LHCN-M2 (cell line): ENCODE measurements around the gene RBPJ. TPM values are rescaled to one million over a fixed set of nuclear protein-coding genes. Genes with fewer than 3 reads are reported as not detected.
A peak's percentile ranks its signal among the peaks of the same experiment; 100 is the strongest.
"Not testable (repeated sequence)": the region's sequence is repeated elsewhere in the genome, so short reads cannot be mapped to it uniquely, and the experiment has no call there.

Experiments
- DNase-seq: peaks from one replicate; pipeline ENCODE4 v3.0.0-alpha.2; 2012; ENCODE audit warnings: low read depth
- total RNA-seq: library from RNA; depleted of rRNA; stranded (reverse); fragments of >200 nt; gene quantifications from 2 replicates; pipeline ENCODE4 v1.2.3, GENCODE V29; 2014

Gene RBPJ
- total RNA-seq, 1 experiment from 2014 or later, result 133 TPM

DNA sequence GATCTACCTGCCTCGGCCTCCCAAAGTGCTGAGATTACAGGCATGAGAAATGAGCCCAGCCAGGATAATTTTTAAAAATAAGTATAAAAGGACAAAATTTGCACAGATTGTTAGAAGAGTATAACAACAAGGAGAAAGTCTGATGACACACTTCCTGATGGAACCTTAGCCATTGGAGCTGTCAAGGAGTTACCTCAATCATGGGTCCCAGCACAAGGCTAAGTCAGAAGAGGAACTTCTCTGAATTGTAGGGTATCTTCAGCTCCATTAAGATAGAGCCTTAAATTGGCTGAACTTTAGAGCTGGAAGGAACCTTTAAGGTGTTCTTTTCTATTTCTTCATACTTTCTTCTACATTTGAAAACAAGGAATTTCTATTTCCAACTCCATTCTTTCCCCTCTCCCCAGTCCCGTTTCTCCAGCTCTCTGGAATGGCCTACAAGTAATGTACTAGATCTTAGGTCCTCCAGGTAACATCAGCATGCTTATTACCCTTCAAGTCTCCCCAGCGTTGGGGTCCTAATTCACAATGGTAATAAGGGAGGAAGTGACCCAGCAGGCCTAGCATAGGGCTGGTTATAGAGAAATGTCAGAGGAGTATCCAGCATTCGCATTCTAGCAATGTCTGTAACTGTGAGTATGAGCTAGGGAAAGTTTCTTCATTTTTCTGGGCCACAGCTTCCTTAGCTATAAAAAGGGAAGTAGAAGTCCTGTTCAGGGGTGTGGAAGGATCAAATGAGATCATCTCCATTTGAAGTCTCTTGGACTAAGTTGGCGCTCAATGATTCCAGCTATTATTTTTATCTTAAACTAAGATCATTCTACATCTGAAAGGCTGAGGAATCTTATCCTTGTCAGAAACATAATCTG is 18.5 kb upstream of the RBPJ start:
- no peak for DNase-seq

DNA sequence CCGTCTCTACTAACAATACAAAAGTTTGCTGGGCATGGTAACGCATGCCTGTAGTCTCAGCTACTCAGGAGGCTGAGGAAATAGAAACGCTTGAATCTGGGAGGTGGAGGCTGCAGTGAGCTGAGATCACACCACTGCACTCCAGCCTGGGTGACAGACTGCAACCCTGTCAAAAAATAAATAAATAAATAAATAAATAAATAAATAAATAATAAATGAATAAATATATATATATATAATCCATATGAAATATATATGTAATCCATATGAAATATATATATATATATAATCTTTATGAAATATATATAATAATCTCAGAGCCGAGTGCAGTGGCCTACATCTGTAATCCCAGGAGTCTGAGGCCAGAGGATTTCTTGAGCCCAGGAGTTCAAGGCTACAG is 17.8 kb upstream of the RBPJ start:
- no peak for DNase-seq

DNA sequence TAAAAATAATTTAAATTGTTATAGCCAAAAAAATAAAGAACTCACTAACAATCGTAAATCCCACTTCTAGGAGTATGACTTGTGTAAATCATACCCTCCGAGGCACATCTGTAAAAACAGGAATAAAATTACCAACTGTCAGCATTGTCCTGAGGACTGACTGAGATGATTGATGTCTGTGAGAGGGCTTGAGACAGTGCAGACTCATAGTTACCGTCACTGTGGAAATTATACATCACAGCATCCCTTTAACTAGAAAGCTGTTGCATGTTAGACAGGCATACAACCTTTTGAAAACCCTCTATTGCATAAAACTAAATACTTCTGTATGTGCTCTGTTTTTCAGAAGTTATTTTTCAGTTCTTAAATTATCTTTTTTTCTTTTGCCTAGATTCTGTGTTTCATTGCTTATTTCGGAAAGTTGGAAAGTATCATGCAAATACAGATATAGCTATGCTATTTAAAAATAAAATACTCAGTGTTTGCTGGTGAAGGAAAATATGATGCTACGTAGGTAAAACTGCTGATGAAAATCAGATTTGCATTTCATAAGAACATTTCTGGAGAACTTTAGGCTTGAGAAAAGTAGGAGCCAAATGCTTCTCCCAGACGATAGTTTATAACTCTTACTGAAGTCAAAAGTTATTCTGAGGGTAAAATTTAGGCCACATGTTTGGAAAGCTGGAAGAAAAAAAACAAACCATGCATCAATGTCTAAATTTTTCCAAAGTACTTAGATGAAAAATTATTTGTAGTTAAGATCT is 13.6 kb upstream of the RBPJ start:
- no peak for DNase-seq

DNA sequence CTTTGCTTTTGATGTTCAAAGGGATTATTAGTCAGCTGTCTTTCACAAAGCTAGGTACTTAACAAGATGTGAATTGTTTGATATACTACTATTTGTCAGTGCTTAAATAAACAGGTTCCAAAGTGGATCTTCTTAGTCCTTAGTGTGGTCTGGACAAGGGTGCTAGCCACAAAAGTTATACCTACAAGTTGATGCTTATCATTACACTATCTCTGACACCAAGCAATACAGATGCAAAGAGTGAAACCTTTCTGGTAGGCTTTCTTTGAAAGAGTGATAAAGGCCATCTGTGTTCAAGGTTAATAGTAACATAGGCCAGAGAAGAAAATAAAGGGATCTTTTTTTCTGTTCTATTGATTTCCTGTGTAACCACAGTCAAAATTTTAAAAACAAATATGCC is 12.2 kb upstream of the RBPJ start:
- DNase-seq, result no peak

DNA sequence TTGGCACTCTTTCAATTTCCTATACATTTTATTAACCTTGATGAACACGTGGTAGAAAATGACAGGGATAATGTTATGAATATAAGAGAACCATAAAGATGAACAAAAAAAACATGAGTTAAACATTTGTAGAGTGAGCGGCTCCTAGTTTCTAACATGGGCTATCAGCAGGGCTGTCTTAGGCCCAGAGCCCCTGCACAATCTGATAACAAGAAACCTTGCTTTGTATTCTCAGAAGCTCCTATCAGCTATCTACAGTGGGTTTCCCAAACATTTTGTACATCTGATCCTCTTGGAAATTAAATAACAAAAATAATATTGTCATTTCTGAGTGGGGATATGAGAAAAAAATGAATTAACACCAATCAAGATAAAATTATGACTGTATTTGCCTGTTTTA is 10.6 kb upstream of the RBPJ start:
- no peak for DNase-seq

DNA sequence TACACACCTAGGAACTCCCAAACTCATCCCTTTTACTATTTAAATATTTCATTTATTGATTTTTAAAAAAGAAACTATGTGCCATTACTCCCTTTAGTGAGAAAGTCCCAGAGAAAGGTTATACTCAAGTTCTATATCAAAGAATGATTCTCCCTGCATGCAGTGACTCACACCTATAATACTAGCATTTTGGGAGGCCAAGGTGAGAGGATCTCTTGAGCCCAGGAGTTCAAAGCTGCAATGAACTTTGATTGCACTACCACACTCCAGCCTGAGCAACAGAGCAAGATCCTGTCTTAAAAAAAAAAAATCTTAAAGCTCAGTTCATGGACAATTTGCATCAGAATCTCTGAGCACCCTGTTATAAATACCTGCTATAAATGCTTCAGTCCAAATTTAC is 9.2 kb upstream of the RBPJ start:
- no peak for DNase-seq

DNA sequence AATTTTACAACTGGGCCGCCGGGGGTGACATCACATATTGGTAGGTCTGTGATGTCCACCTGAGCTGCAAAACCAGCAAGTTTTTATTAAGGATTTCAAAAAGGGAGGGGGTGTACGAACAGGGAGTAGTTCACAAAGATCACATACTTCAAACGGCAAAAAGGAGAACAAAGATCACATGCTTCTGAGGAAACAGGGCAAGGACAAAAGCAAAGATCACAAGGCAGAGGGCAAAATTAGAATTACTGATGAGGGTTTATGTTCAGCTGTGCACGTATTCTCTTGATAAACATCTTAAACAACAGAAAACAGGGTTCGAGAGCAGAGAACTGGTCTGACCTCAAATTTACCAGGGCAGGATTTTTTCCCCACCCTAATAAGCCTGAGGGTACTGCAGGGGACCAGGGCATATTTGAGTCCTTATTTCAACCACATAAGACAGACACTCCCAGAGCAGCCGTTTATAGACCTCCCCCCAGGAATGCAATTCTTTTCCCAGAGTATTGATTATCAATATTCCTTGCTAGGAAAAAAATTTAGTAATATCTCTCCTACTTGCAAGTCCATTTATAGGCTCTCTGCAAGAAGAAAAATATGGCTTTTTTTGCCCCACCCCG is 5.4 kb upstream of the RBPJ start:
- not testable (repeated sequence) for DNase-seq

DNA sequence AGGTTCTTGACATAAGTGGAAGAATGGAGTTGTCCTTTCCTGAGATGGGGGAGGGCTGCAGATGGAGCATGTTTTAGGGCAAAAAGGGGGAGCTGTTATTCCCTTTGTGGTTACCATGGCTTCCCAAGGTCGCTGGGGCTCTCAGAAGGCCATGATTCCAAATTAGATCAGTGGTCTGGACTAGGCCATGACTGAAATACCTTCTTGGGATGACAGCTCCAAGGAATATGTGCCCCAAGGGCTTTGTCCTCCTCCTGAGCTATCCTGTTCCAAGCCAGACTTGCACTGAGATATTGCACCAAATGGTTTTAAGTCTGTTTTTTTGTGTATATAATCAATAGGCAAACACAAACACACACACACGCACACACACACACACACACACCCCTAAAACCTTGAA is 3.0 kb upstream of the RBPJ start:
- no peak for DNase-seq

DNA sequence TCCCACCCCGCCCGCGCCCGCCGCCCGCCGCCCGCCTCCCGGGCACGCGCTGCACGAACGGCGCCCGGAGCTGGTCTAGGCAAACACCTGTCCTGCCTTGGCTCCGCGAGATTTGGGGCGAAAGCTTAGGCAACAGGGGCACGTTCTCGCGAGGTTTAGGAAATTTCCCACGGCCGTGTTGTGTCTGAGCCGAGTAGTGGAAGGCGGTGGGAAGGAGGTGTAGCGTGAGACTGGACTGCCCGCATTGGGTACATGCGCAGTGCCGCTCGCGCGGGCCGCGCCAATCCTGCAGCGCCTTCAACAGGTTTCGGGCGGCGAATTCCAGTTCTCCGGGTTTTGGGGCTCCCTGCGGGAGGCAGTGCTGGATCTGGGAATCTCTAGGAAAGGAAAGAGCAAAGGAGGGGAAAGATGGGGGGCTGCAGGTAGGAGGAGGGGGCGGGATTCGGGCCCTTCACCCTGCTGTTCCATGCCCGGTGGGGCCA is 1.3 kb upstream of the RBPJ start:
- DNase-seq, result peak; percentile 100

DNA sequence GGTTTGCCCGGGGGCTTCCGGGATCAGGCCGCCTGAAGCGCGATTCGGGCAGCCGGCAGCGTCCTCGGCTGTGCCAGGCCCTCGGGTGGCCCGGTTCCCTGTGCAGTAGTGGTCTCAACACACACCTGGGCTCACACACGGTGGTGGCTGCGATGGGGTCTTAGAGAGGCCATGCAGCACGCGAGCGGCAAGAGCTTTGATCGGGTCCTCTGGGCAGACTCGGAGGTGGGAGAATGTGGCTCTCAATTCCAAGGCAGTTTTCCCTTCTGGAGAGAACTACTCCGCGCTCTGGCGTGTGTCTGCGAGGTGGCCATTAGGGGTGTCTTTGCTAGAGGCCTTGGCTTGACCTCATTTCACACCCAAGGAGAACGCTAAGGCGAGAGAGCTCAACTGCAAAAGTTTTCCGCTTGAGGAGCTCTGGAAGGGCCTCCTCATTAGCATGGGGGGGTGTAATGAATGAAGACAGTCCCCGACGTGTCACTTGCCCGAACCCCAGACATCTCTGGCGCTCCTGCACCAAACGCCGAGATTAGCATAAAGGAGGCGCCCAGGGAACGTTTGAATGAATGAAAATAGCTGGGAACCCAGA is 771 bp upstream of the RBPJ start:
- DNase-seq, result no peak

DNA sequence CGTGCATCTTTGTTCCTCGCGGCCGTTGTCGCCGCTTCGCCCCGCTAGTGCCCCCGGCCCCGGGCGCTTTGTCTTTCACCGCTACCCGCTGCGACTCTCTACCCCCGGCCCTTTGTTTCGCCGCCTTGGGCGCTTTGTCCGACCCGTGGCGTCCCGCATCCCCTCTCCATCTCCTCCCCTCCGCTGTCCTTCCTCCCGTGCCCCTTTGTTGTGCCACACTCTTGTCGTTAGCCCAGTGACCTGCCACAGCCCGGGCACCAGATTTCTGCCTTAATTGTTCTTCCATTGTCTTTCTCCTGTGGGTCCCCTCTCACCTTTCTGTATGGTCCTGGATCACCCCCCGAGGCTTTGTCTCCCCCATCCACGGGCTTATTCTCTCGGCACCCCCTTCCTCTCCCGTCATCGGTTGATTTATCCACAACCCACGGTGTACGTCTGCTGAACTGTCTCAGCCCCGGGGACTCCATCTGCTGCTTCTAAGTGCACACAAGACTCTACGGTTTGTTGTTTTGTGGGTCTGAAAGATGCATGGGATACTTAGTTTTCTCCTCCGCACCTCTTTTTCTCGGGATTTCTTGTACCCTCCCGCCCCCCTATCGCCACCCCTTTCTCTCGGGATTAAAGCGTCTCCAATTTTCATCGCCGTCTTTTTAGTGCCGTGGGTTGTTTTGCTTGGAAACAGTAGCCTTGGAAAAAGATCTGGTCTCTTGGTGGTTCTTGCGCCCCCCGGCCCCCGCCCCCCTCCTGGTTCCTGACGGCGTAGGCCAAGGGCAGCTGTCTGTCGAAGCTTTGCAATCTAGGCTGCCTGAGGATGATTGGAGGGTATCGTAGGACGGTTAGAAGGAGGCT is 783 bp downstream of the RBPJ start:
- peak; percentile 53 for DNase-seq

DNA sequence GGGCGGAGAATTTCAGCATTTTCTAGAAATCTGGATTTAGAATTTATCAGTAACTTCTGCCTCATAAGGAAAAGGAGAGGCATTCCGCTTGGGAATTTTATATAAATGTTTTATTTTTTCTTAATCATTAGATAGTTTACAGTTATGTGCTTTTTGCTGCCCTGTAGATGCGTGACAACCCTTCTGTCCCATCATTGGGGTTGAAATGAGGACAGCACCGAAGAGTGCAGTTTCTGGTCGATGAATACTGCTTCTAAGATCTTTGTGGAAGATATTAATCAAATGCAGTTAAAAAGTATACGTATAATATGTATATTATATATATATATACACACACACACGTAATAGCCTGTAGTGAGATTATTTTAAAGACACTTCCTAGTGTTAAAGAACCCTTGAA is 1.5 kb downstream of the RBPJ start:
- no peak for DNase-seq

DNA sequence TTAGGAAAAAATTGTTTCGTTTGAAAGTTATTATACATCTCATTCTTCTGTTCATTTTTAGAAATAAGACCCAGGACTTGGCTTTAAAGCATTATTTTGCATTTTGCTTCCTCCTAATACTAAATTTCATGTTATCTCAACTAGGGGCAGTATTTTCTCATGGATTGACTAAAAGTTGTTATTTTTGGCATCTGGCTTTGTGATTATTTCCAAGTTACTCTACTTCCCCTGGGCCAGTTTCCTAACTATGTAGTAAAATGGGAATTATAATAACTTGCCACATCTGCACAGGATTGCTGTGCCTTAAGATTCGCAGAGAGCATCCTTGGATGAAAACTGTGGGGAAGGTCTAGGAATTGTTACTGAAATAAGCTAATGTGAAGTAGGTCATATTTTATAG is 3.0 kb downstream of the RBPJ start:
- DNase-seq, result peak; percentile 56

DNA sequence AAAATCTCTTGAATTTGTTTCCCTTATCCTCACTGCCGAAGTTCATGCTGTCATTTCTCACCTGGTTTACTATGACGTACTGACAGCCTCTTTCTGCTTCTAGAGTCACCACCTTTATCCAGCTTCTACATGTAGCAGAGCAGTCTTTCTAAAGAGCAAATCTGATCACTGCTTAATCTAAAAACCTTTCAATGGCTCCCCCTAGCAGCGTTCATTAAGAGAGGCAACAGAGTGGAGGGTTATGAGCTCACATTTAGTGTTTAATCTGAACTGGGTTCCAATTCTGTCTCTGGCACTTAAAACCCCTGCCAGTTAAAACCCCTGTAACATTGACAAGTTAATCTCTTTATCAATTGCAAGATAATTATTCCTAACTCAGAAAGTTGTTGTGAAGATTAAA is 4.4 kb downstream of the RBPJ start:
- DNase-seq, result peak; percentile 66

DNA sequence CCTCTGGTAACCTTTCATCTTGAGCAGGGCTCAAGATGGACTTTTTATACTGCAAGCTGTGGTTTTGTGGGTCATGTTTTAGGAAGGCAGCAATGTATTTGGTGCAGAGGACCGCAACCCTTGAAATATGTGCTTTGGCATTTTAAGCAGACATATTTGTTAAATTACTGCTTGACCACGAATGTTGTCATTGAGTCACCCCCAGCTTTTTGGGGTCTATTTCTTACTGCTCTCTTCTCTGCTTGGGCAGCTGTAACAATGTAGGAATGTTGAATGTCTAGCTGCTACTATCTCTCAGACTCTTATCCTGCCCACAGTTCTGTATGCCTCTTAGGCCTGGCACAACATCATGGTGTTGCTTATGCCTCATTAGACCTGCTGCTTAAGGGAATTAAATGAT is 6.0 kb downstream of the RBPJ start:
- DNase-seq, result peak; percentile 96

DNA sequence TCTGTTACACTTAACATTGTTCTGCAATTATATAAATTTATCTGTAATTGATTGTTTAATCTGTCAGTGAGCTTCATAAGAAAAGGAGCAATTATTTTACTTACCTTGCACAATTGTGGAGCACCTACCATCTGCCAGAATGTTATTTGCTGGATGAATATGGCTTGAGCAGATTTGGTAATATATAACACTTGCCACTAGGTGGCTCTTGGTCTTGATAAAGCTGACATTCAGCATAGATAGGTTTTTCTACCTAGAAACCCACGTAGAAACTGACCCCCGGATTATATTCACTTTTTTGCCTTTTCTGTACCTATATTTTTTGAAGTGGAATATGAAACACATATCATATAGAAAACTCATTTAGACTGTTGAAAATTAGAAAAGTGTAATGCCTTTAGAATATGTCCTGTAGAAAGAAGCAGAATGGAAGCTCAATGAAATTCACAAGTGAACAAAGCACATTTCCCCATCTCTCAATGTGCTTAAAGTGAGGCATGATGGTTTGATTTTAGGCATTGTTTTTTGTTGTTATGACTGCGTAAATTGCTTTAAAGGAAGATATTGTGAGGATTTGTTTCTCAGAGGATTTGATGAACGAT is 9.5 kb downstream of the RBPJ start:
- DNase-seq, result peak; percentile 58

DNA sequence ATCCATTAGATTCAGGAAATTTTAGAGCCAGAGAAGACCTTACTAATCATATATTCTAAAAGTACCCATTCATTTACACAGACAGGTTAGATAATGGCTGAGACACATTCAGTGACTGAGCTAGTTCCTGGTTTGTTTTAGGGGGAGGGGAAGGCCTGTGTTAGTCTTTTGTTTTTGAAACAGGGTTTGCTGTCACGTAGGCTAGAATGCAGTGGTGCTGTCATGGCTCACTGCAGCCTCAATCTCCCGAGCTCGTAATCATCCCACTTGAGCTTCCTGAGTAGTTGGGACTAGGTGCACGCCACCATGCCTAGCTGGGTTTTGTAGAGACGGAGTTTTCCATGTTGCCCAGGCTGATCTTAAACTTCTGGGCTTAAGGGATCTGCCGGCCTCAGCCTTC is 10.1 kb downstream of the RBPJ start:
- DNase-seq, result no peak

DNA sequence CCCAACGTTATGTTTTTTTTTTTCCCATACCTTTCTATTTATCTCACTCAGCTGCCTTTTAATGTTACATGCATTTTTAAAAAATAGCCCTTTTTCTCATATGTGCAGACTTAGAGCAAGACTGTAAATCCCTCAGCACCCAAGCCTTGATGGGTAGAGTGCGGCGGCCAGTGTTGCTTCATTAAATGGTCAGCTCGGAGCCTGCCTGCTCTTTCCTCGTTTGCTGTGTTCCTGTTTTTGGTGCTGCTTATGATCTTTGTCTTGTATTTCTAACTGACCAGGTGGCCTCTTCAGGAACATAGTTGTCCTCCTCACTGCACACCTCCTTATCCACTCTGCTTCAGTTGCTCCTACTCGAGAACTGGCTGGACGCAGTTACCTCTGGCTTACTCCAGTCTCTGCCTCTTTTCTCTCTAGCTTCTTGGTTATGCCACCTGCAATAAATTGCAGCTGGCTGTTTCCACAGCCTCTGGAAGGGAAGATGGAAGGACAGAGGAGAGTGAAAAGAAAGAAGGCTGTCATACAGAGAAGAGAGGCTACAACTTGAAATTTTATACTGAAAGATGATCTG is 10.7 kb downstream of the RBPJ start:
- DNase-seq, result no peak

DNA sequence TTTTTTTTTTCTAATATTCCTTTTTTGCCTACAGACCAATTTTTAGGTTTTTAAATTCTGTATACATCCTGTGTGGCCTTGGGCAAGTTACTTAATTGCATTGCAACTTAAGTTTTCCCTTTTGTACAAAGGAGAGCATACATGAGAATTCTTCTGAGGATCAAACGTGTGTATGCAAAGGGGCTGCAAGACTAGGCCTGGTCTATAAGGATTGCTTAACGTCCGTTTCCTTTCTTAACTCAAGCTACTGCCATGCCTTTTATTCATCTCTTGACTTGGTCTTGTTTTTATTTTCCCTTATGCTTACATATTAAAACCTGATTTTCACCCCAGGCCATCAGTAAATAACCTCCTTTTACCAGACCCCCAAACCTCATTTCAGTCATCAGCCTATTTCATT is 13.6 kb downstream of the RBPJ start:
- DNase-seq, result no peak

DNA sequence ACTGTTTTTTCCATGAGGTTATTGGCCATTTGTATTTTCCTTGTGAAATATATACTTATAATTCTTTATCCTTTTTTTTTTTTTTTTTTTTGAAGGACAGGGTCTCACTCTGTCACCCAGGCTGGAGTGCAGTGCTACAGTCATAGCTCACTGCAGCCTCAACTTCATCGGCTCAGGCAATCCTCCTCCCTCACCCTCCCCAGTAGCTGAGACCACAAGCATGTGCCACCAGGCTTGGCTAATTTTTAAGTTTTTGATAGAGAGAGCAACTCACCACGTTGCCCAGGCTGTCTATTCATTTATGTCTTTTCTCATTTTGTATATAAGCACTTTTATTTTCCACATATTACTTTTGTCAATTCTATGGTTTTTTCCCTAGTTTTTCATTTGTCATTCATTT is 16.8 kb downstream of the RBPJ start:
- no peak for DNase-seq
